EL (cell line): ENCODE data around the gene PHLDA1.

Source experiments
- DNase-seq: peaks from one replicate; pipeline ENCODE4 v3.0.0-alpha.2; 2016

PHLDA1 gene

GRCh38 chr12:76031414-76032042 lies at the start of gene PHLDA1:
Gene PHLDA1 (minus strand): TSS chr12:76031776.
- peak; percentile 98 for DNase-seq

- DNase-seq = no peak
Observed at GRCh38 chr12:76080729-76081415, 49.3 kb upstream of the PHLDA1 start.

GRCh38 chr12:76080017-76080728 lies 48.6 kb upstream of the PHLDA1 start:
- DNase-seq = peak; percentile 29

GRCh38 chr12:76078748-76079147 lies 47.2 kb upstream of the PHLDA1 start:
- DNase-seq = no peak

- no peak for DNase-seq
Observed at GRCh38 chr12:76075448-76075847, 43.9 kb upstream of the PHLDA1 start.

GRCh38 chr12:76074701-76075336 lies 43.2 kb upstream of the PHLDA1 start:
- DNase-seq = no peak

- no peak for DNase-seq
Observed at GRCh38 chr12:76073561-76073960, 42.0 kb upstream of the PHLDA1 start.

GRCh38 chr12:76072568-76072967 lies 41.0 kb upstream of the PHLDA1 start:
- no peak for DNase-seq

GRCh38 chr12:76069339-76069738 lies 37.8 kb upstream of the PHLDA1 start:
- DNase-seq = no peak

GRCh38 chr12:76065917-76066316 lies 34.3 kb upstream of the PHLDA1 start:
- no peak for DNase-seq

- no peak for DNase-seq
Observed at GRCh38 chr12:76064904-76065303, 33.3 kb upstream of the PHLDA1 start.

GRCh38 chr12:76060111-76060510 lies 28.5 kb upstream of the PHLDA1 start:
- no peak for DNase-seq

- DNase-seq = no peak
Observed at GRCh38 chr12:76057326-76057725, 25.8 kb upstream of the PHLDA1 start.

GRCh38 chr12:76055393-76055792 lies 23.8 kb upstream of the PHLDA1 start:
- no peak for DNase-seq

GRCh38 chr12:76049575-76050251 lies 18.1 kb upstream of the PHLDA1 start:
- no peak for DNase-seq

GRCh38 chr12:76047742-76048141 lies 16.2 kb upstream of the PHLDA1 start:
- DNase-seq = no peak

- no peak for DNase-seq
Observed at GRCh38 chr12:76047060-76047459, 15.5 kb upstream of the PHLDA1 start.

GRCh38 chr12:76043377-76043776 lies 11.8 kb upstream of the PHLDA1 start:
- DNase-seq = no peak

GRCh38 chr12:76042147-76042546 lies 10.6 kb upstream of the PHLDA1 start:
- no peak for DNase-seq

- DNase-seq = no peak
Observed at GRCh38 chr12:76041406-76041805, 9.8 kb upstream of the PHLDA1 start.

- DNase-seq = no peak
Observed at GRCh38 chr12:76040461-76040860, 8.9 kb upstream of the PHLDA1 start.

GRCh38 chr12:76038176-76038575 lies 6.6 kb upstream of the PHLDA1 start:
- no peak for DNase-seq
